Sigmoid colon (tissue), 7 donors: Measurements from ENCODE around the gene ADCY5. TPM values are rescaled to one million over a fixed set of nuclear protein-coding genes. Genes with fewer than 3 reads are reported as not detected.

Experiments
- DNase-seq: peaks from one replicate; pipeline ENCODE4 v3.0.0-alpha.2; 2019
- H3K27ac ChIP-seq, 4 donors: fragments of 200-600 bp; sonication (generic); one replicate each; pipeline ENCODE4 v1.5.1; 2016 to 2019; ENCODE audit warnings: mild to moderate bottlenecking in 1 of 4
- H3K27me3 ChIP-seq, 3 donors: fragments of 200-600 bp; sonication (generic); one replicate each; pipeline ENCODE4 v1.5.1; 2019; ENCODE audit warnings: mild to moderate bottlenecking in 1 of 3
- H3K36me3 ChIP-seq, 4 donors: fragments of 200-600 bp; sonication (generic); one replicate each; pipeline ENCODE4 v1.5.1; 2016 to 2019
- H3K4me1 ChIP-seq, 4 donors: fragments of 200-600 bp; sonication (generic); one replicate each; pipeline ENCODE4 v1.5.1; 2017 to 2019
- H3K4me3 ChIP-seq, 4 donors: fragments of 200-600 bp; sonication (generic); one replicate each; pipeline ENCODE4 v1.5.1; 2017 to 2019; ENCODE audit warnings: mild to moderate bottlenecking in 2 of 4, moderate library complexity in 1 of 4
- H3K9me3 ChIP-seq, 4 donors: fragments of 200-600 bp in 3 of 4; sonication (generic) in 3 of 4; one replicate each; pipeline versions ENCODE4 v1.5.1 to v1.6.1; 2013 to 2019
- CTCF ChIP-seq, 4 experiments: fragments of 450-650 bp in 3 of 4; fragments of 200-600 bp in 1 of 4; IDR thresholded peaks; one replicate each; pipeline ENCODE4 v1.5.1; 2016 to 2019; ENCODE audit warnings: antibody characterized with exemption in 4 of 4, mild to moderate bottlenecking in 3 of 4, moderate library complexity in 2 of 4
- EP300 ChIP-seq, 4 donors: sonication (generic); formaldehyde crosslinking; IDR thresholded peaks; one replicate each; pipeline ENCODE4 v1.6.1; 2017; ENCODE audit warnings: antibody characterized with exemption in 4 of 4
- POLR2A ChIP-seq, 2 donors: fragments of 450-650 bp; IDR thresholded peaks; one replicate each; pipeline ENCODE4 v1.6.1; 2016; ENCODE audit warnings: antibody characterized with exemption in 2 of 2, mild to moderate bottlenecking in 2 of 2, moderate library complexity in 2 of 2
- POLR2AphosphoS5 ChIP-seq, 4 donors: sonication (generic); formaldehyde crosslinking; IDR thresholded peaks; one replicate each; pipeline ENCODE4 v1.6.1; 2017; ENCODE audit warnings: antibody characterized with exemption in 4 of 4
- WGBS, 2 donors: extraction: QIAGEN DNeasy Blood & Tissue Kit; methylation state at CpG; one replicate each; pipeline ENCODE4 v1.1.7; 2013; 5-methylcytosine and 5-hydroxymethylcytosine counted together
- intact Hi-C: fragments of 100-400 bp; cut with DNase I; formaldehyde crosslinking; loops from one replicate; pipeline ENCODE4 v1.15.1; 2023
- polyA plus RNA-seq, 3 donors: library from polyadenylated mRNA; stranded (reverse); fragments of 200-250 nt; gene quantifications; one replicate each; pipeline ENCODE4 v1.2.3, GENCODE V29; 2013
- total RNA-seq, 4 donors: library from RNA; depleted of rRNA; stranded (reverse); fragments of >200 nt; gene quantifications; one replicate each; pipeline ENCODE4 v1.1.0, GENCODE V29; 2016
- donor health status: healthy with polysubstance abuse.
- donor health status: Bipolar disorder and iron deficiency.
- donor health status: healthy.

ADCY5 gene
- total and polyA plus RNA-seq, 7 donors = 1.4 to 84.4 (median 39.5) TPM

GRCh38 chr3:123341871-123342630 is 106.8 kb downstream of the ADCY5 start:
- Histone ChIP-seq H3K27ac (peak overlapping the region; percentile 62 to 74 (median 66)), H3K27me3 (no peaks in the 10 kb centered on the region), H3K4me1 (peaks cover 0 to 61% (median 58%) of the 10 kb centered on the region in 4 donors), H3K9me3 (no peaks in the 10 kb centered on the region), H3K36me3 (peaks cover 0 to 18% (median 3%) of the 10 kb centered on the region in 4 donors), H3K4me3 (no peak overlapping the region)
- intact Hi-C loops = loop anchor here (2.0 kb wide), 1 partner anchor 105 kb away; no protein-coding TSS in a partner anchor
- peak; percentile 69 for DNase-seq
- no peak for TF ChIP-seq EP300 (IDR thresholded peaks at IDR 0.05)
- no peak for TF ChIP-seq POLR2A (IDR thresholded peaks at IDR 0.05)
- TF ChIP-seq CTCF (IDR thresholded peaks at IDR 0.05) = peak in 2 of 4 experiments; percentile 9 to 18
- peak in 1 of 4 donors; percentile 7 for TF ChIP-seq POLR2AphosphoS5 (IDR thresholded peaks at IDR 0.05)
- 84 to 90% methylated on average over 16 of the region's 16 CpGs for WGBS, 2 donors

- H3K36me3 ChIP-seq = peaks cover 0 to 10% (median 0%) of the 10 kb centered on the region in 4 donors
- peaks cover 0 to 64% (median 61%) of the 10 kb centered on the region in 4 donors for H3K4me1 ChIP-seq
- H3K27ac ChIP-seq = peak overlapping the region in 1 of 4 donors; percentile 21
- 81 to 87% methylated on average over 4 of the region's 4 CpGs for WGBS, 2 donors
- H3K4me3 ChIP-seq = no peak overlapping the region
- H3K27me3 ChIP-seq = no peaks in the 10 kb centered on the region
- intact Hi-C loops = loop anchor here (2.0 kb wide), 1 partner anchor 106 kb away; no protein-coding TSS in a partner anchor
- no peaks in the 10 kb centered on the region for H3K9me3 ChIP-seq
- DNase-seq = no peak
- no peak for TF ChIP-seq EP300 (IDR thresholded peaks at IDR 0.05)
- TF ChIP-seq CTCF (IDR thresholded peaks at IDR 0.05) = no peak
- no peak for TF ChIP-seq POLR2AphosphoS5 (IDR thresholded peaks at IDR 0.05)
- no peak for TF ChIP-seq POLR2A (IDR thresholded peaks at IDR 0.05)
These were observed 108.6 kb downstream of the ADCY5 start for GRCh38 chr3:123340336-123340735.

GRCh38 chr3:123339302-123339701 is 109.6 kb downstream of the ADCY5 start:
- no peak overlapping the region for H3K4me3 ChIP-seq
- peaks cover 0 to 7% (median 0%) of the 10 kb centered on the region in 4 donors for H3K36me3 ChIP-seq
- H3K9me3 ChIP-seq = no peaks in the 10 kb centered on the region
- no peaks in the 10 kb centered on the region for H3K27me3 ChIP-seq
- DNase-seq = peak; percentile 50
- peaks cover 0 to 63% (median 56%) of the 10 kb centered on the region in 4 donors for H3K4me1 ChIP-seq
- H3K27ac ChIP-seq = peak overlapping the region in 3 of 4 donors; percentile 21 to 41 (median 28)
- TF ChIP-seq POLR2AphosphoS5 (IDR thresholded peaks at IDR 0.05) = no peak
- no peak for TF ChIP-seq CTCF (IDR thresholded peaks at IDR 0.05)
- no peak for TF ChIP-seq POLR2A (IDR thresholded peaks at IDR 0.05)
- no peak for TF ChIP-seq EP300 (IDR thresholded peaks at IDR 0.05)
- WGBS, 2 donors = 85 to 90% methylated on average over 3 of the region's 3 CpGs
- intact Hi-C loops = no loop called here

GRCh38 chr3:123338620-123339061 is 110.2 kb downstream of the ADCY5 start:
- DNase-seq = peak; percentile 77
- H3K27me3 ChIP-seq = no peaks in the 10 kb centered on the region
- H3K4me3 ChIP-seq = no peak overlapping the region
- WGBS, 2 donors = 66 to 70% methylated on average over 5 of the region's 5 CpGs
- H3K9me3 ChIP-seq = no peaks in the 10 kb centered on the region
- TF ChIP-seq POLR2A (IDR thresholded peaks at IDR 0.05) = no peak
- TF ChIP-seq EP300 (IDR thresholded peaks at IDR 0.05) = peak in 1 of 4 donors; percentile 50
- no peak for TF ChIP-seq CTCF (IDR thresholded peaks at IDR 0.05)
- peak in 3 of 4 donors; percentile 7 to 45 (median 44) for TF ChIP-seq POLR2AphosphoS5 (IDR thresholded peaks at IDR 0.05)
- peaks cover 0 to 7% (median 0%) of the 10 kb centered on the region in 4 donors for H3K36me3 ChIP-seq
- H3K27ac ChIP-seq = peak overlapping the region; percentile 7 to 41 (median 30)
- intact Hi-C loops = no loop called here
- peaks cover 0 to 60% (median 52%) of the 10 kb centered on the region in 4 donors for H3K4me1 ChIP-seq
